Measurements from ENCODE around the gene ANGPTL2. TPM values are rescaled to one million over a fixed set of nuclear protein-coding genes. Genes with fewer than 3 reads are reported as not detected.

ANGPTL2 gene
- total RNA-seq, 1 donor from 2014 or later: 19.2 TPM

DNA sequence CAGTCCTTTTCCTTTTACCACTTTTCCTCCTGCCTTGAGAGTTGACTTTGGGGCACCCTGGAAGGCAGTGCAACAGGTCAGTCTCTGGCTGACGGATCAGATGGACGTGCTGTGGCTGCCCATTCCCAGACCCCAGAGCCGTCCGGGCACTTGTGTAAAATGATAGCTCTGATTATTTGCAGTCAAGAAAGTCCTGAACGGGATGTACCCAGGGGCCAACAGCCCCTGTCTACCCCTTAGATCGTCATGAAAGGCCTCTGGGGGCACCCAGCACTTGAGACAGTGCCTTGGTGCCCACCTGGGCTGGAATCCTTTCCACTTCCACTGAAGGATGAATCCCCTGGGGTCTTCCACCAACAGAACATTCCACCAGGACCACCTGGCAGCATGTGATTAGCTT, 17.7 kb upstream of the ANGPTL2 start:
- Mint-ChIP-seq H3K9me3 (no peaks in the 10 kb centered on the region), H3K4me1 (peaks cover 3% of the 10 kb centered on the region), H3K4me3 (no peak overlapping the region), H3K27me3 (ENCODE audit: low read depth) (no peaks in the 10 kb centered on the region), H3K36me3 (ENCODE audit: low read depth) (no peaks in the 10 kb centered on the region), H3K27ac (ENCODE audit: unreplicated experiment) (no peak overlapping the region)
- no peak for DNase-seq (ENCODE audit: low read depth, low spot score)
- TF ChIP-seq, protein P1, sequence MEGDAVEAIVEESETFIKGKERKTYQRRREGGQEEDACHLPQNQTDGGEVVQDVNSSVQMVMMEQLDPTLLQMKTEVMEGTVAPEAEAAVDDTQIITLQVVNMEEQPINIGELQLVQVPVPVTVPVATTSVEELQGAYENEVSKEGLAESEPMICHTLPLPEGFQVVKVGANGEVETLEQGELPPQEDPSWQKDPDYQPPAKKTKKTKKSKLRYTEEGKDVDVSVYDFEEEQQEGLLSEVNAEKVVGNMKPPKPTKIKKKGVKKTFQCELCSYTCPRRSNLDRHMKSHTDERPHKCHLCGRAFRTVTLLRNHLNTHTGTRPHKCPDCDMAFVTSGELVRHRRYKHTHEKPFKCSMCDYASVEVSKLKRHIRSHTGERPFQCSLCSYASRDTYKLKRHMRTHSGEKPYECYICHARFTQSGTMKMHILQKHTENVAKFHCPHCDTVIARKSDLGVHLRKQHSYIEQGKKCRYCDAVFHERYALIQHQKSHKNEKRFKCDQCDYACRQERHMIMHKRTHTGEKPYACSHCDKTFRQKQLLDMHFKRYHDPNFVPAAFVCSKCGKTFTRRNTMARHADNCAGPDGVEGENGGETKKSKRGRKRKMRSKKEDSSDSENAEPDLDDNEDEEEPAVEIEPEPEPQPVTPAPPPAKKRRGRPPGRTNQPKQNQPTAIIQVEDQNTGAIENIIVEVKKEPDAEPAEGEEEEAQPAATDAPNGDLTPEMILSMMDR (conservative IDR thresholded peaks at IDR 0.05): no peak

DNA sequence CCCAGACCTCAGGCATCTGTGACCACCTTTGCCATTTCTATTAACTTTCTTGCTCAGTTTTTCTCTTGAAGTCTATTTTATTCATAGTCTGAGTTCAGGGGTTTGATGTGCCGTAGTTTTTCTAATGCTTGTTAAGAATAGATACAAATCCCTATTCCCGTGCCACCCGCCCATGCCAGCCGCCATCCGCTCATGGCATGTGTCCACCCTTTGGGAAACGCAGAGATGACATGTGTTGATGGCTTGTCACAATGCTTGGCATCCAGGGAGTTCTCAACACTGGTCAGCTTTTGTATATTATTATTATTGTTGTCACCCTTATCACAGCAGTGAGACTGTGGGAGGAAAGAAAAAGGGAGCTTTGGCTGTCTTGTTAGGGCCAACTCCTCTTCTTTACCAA, 17.3 kb upstream of the ANGPTL2 start:
- Mint-ChIP-seq H3K4me1 (peaks cover 3% of the 10 kb centered on the region), H3K4me3 (no peak overlapping the region), H3K27me3 (ENCODE audit: low read depth) (no peaks in the 10 kb centered on the region), H3K9me3 (no peaks in the 10 kb centered on the region), H3K27ac (ENCODE audit: unreplicated experiment) (no peak overlapping the region), H3K36me3 (ENCODE audit: low read depth) (no peaks in the 10 kb centered on the region)
- TF ChIP-seq, protein P1 (conservative IDR thresholded peaks at IDR 0.05): no peak
- DNase-seq (ENCODE audit: low read depth, low spot score): no peak

DNA sequence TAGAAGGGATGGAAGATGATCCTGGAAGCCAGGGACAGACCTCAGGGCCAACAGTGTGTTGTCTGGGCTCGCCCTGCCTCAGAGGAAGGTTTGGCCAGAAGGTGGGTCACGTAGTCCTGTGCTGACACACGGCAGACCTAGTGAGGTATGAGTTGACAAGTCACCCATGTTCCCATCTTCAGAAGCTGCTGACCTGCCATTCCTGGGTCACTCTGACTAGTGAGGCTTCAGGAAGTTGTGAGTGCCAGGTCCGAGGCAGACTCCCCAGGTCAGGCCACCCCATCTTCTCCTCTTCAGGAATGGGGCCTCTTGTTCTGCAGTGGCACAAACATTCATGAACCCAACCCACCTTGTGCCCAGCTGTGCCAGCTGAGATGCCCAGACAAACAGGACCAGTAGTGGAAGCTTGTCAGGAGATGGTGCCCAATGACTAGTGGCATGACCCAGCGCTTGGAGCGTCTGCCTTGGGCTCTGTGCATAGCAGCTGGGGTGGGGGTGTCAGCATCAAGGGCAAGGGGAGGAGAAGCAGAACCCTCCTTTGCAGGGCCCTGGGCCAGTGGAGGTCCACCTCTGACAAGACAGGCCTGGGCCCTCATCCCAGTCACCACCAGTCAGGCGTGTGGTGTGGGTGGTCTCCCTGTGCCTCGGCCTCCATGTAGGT, 16.8 kb upstream of the ANGPTL2 start:
- H3K4me1 Mint-ChIP-seq: peaks cover 8% of the 10 kb centered on the region
- H3K36me3 Mint-ChIP-seq (ENCODE audit: low read depth): no peaks in the 10 kb centered on the region
- no peak overlapping the region for H3K27ac Mint-ChIP-seq (ENCODE audit: unreplicated experiment)
- TF ChIP-seq, protein P1 (conservative IDR thresholded peaks at IDR 0.05): no peak
- no peak overlapping the region for H3K4me3 Mint-ChIP-seq
- no peaks in the 10 kb centered on the region for H3K9me3 Mint-ChIP-seq
- H3K27me3 Mint-ChIP-seq (ENCODE audit: low read depth): no peaks in the 10 kb centered on the region
- DNase-seq (ENCODE audit: low read depth, low spot score): no peak

DNA sequence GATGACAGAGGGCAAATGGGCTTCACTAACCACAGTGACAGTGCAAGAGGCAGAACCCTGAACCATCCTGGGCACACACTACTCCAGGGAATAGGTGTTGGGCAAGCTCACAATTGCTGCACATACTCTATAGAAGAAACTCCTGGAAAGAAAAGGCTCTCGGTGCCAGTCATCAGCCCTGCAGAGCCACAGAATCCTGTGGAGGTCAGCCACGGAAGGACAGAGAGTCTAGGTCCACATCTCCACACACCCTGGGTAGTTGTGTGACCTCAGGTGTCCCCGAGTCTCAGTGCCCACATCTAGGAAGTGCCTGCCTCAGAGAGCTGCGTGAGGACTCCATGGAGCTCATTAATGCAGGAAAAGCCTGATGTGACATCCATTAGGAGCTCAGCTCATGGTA, 16.0 kb upstream of the ANGPTL2 start:
- Mint-ChIP-seq H3K36me3 (ENCODE audit: low read depth) (no peaks in the 10 kb centered on the region), H3K27ac (ENCODE audit: unreplicated experiment) (no peak overlapping the region), H3K9me3 (no peaks in the 10 kb centered on the region), H3K4me1 (peaks cover 15% of the 10 kb centered on the region), H3K27me3 (ENCODE audit: low read depth) (no peaks in the 10 kb centered on the region), H3K4me3 (no peak overlapping the region)
- DNase-seq (ENCODE audit: low read depth, low spot score): no peak
- TF ChIP-seq, protein P1 (conservative IDR thresholded peaks at IDR 0.05): no peak

DNA sequence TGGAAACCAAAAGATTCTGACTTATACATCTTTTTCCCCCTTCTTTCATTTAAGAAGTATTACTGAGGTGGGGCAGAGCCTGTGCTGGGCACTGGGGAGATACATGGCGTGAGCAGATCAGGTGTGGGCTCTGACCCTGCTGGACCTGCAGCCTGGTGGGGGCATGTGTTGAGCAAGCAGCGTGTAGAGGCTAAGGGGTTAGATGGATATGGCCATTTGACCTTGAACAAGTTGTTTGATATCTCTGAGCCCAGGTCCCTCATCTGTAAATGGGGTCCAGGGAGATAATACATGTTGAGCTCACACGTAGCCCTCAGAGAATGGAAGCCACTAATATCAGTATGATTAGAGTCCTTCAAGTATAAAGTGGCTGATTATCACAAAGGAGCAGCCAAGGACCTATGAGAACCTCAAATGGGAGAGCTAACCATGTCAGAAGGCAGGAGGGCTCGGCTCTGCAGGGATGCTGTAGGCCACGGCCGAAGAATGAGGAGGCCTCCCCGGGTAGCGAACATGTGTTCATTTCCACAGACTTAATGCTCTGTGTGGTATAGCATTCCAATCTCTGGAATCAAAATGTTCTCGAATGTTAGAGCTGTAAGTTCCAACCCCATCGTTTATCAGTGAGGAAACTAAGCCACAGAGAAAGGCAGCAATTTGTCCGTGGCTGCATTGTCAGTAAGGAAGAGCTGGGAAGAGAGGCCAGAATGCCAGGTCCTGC, 15.4 kb upstream of the ANGPTL2 start:
- no peak for DNase-seq (ENCODE audit: low read depth, low spot score)
- H3K36me3 Mint-ChIP-seq (ENCODE audit: low read depth): no peaks in the 10 kb centered on the region
- H3K27ac Mint-ChIP-seq (ENCODE audit: unreplicated experiment): no peak overlapping the region
- H3K4me1 Mint-ChIP-seq: peaks cover 19% of the 10 kb centered on the region
- H3K27me3 Mint-ChIP-seq (ENCODE audit: low read depth): no peaks in the 10 kb centered on the region
- no peaks in the 10 kb centered on the region for H3K9me3 Mint-ChIP-seq
- no peak overlapping the region for H3K4me3 Mint-ChIP-seq
- TF ChIP-seq, protein P1 (conservative IDR thresholded peaks at IDR 0.05): no peak
